ENCODE measurements around the gene STS.

STS gene

DNA sequence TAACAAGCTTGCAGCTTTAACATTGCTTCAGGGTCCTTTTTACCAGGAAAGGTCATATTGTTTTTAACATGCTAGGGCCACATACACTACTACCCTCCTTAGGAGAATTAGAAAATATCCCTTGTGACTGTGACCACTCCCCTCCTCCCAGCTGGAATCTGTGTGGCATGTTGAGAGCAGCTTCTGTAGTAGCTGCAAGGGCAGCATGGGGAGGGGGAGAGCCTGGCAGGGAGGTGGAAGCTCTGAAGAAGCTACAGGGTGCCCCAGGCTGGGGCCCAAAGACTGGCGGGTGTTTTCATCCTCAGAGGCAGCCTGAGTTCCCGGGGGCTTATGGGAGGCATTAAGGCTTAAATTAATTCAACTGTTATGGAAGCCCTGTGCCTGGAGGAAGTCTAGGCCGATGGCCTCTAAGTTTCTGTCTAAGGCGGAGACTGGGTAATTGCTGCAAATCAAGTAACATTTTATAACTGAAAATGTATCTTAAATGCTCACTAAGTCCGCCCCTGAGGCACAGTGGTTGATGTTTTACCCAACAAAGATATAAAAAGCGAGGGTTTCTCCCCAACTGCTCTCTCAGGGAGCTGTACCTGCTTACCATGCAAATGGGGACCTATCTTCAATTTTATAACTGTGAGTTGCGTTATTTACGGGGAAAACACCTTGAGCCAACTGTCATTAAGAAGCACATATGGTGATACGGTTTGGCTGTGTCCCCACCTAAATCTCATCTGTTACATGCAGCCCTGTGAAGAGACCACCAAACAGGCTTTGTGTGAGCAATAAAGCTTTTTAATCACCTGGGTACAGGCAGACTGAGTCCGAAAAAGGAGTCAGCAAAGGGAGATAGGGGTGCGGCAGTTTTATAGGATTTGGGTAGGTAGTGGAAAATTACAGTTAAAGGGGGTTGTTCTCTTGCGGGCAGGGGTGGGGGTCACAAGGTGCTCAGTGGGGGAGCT is 37.4 kb upstream of the STS start:
- peaks cover 4 to 19% (median 16%) of the 10 kb centered on the region in 4 experiments for H3K4me1 ChIP-seq (ENCODE audit: control extremely low read depth in 1 of 4, control insufficient read depth in 4 of 4, insufficient read depth in 4 of 4, low read length in 3 of 4)
- H3K9me3 ChIP-seq (ENCODE audit: control extremely low read depth in 1 of 5, control insufficient read depth in 4 of 5, insufficient read depth in 2 of 5, low read depth in 1 of 5, low read length in 4 of 5): no peaks in the 10 kb centered on the region
- ChIA-PET POLR2A (no interaction called here), CTCF (interaction anchor here (1.1 kb wide), 1 partner anchor 22 kb away, joined by 3 read pairs; no protein-coding TSS in a partner anchor)
- WGBS (ENCODE audit: insufficient coverage): 95% methylated on average over 7 of the region's 12 CpGs
- H3K27me3 ChIP-seq (replicated peaks in 2 of 5; ENCODE audit: control insufficient read depth in 4 of 5, insufficient read depth in 5 of 5, low read length in 4 of 5): no peaks in the 10 kb centered on the region
- peak overlapping the region in 1 of 2 experiments; percentile 53 for H3K27ac ChIP-seq (ENCODE audit: insufficient read depth in 1 of 2, low read depth in 1 of 2, low read length in 2 of 2, poor library complexity in 1 of 2, severe bottlenecking in 2 of 2)
- H3K36me3 ChIP-seq (ENCODE audit: control insufficient read depth in 4 of 4, insufficient read depth in 4 of 4, low read length in 3 of 4): peaks cover 0 to 2% (median 0%) of the 10 kb centered on the region in 4 experiments
- H3K4me3 ChIP-seq (ENCODE audit: control insufficient read depth in 1 of 7, extremely low read depth in 1 of 7, insufficient read depth in 4 of 7, low read depth in 2 of 7, low read length in 6 of 7): no peak overlapping the region
- peak in 1 of 3 donors; percentile 12 for DNase-seq

DNA sequence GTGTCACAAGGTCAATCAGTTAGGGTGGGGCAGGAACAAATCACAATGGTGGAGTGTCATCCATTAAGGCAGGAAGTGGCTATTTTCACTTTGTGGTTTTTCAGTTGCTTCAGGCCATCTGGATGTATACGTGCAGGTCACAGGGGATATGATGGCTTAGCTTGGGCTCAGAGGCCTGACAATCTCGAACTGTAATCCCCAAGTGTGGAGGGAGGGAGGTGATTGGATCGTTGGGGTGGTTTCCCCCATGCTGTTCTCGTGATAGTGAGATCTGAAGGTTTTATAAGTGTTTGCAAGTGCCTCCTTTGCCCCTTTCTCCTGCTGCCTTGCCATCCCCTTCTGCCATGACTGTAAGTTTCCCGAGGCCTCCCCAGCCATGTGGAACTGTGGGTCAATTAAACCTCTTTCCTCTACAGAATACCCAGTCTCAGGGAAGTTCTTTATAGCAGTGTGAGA is 36.7 kb upstream of the STS start:
- no peak overlapping the region for H3K27ac ChIP-seq (ENCODE audit: insufficient read depth in 1 of 2, low read depth in 1 of 2, low read length in 2 of 2, poor library complexity in 1 of 2, severe bottlenecking in 2 of 2)
- H3K4me1 ChIP-seq (ENCODE audit: control extremely low read depth in 1 of 4, control insufficient read depth in 4 of 4, insufficient read depth in 4 of 4, low read length in 3 of 4): peaks cover 4 to 19% (median 16%) of the 10 kb centered on the region in 4 experiments
- ChIA-PET POLR2A (no interaction called here), CTCF (no interaction called here)
- H3K27me3 ChIP-seq (replicated peaks in 2 of 5; ENCODE audit: control insufficient read depth in 4 of 5, insufficient read depth in 5 of 5, low read length in 4 of 5): no peaks in the 10 kb centered on the region
- no peaks in the 10 kb centered on the region for H3K9me3 ChIP-seq (ENCODE audit: control extremely low read depth in 1 of 5, control insufficient read depth in 4 of 5, insufficient read depth in 2 of 5, low read depth in 1 of 5, low read length in 4 of 5)
- peak in 2 of 3 donors; percentile 33 to 44 for DNase-seq
- peaks cover 0 to 2% (median 0%) of the 10 kb centered on the region in 4 experiments for H3K36me3 ChIP-seq (ENCODE audit: control insufficient read depth in 4 of 4, insufficient read depth in 4 of 4, low read length in 3 of 4)
- no peak overlapping the region for H3K4me3 ChIP-seq (ENCODE audit: control insufficient read depth in 1 of 7, extremely low read depth in 1 of 7, insufficient read depth in 4 of 7, low read depth in 2 of 7, low read length in 6 of 7)
- WGBS (ENCODE audit: insufficient coverage): 13% methylated on average over 1 of the region's 5 CpGs

DNA sequence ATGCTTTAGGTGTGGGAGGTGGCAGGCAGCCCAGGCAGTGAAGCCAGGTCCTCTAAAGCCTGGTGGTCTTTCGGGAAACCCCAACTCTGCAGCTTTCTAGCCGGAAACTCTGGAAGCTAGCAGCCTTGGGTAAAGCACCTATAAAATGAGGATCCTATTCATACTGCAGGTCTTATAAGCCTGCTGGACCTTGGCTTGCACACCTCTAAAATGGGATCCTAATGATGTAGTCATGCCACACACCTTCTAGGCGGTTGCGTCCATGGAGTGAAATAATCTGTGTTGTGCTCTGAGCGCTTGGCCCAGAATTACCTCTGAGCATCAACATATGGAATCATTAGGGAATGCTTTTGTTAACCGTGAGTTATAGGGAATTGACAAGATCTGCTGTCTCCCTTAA is 36.0 kb upstream of the STS start:
- H3K4me3 ChIP-seq (ENCODE audit: control insufficient read depth in 1 of 7, extremely low read depth in 1 of 7, insufficient read depth in 4 of 7, low read depth in 2 of 7, low read length in 6 of 7): no peak overlapping the region
- DNase-seq: no peak
- ChIA-PET POLR2A (no interaction called here), CTCF (no interaction called here)
- H3K9me3 ChIP-seq (ENCODE audit: control extremely low read depth in 1 of 5, control insufficient read depth in 4 of 5, insufficient read depth in 2 of 5, low read depth in 1 of 5, low read length in 4 of 5): no peaks in the 10 kb centered on the region
- WGBS (ENCODE audit: insufficient coverage): 95% methylated on average over 4 of the region's 6 CpGs
- H3K4me1 ChIP-seq (ENCODE audit: control extremely low read depth in 1 of 4, control insufficient read depth in 4 of 4, insufficient read depth in 4 of 4, low read length in 3 of 4): peaks cover 4 to 19% (median 16%) of the 10 kb centered on the region in 4 experiments
- H3K36me3 ChIP-seq (ENCODE audit: control insufficient read depth in 4 of 4, insufficient read depth in 4 of 4, low read length in 3 of 4): peaks cover 0 to 2% (median under 1%) of the 10 kb centered on the region in 4 experiments
- no peaks in the 10 kb centered on the region for H3K27me3 ChIP-seq (replicated peaks in 2 of 5; ENCODE audit: control insufficient read depth in 4 of 5, insufficient read depth in 5 of 5, low read length in 4 of 5)
- no peak overlapping the region for H3K27ac ChIP-seq (ENCODE audit: insufficient read depth in 1 of 2, low read depth in 1 of 2, low read length in 2 of 2, poor library complexity in 1 of 2, severe bottlenecking in 2 of 2)

DNA sequence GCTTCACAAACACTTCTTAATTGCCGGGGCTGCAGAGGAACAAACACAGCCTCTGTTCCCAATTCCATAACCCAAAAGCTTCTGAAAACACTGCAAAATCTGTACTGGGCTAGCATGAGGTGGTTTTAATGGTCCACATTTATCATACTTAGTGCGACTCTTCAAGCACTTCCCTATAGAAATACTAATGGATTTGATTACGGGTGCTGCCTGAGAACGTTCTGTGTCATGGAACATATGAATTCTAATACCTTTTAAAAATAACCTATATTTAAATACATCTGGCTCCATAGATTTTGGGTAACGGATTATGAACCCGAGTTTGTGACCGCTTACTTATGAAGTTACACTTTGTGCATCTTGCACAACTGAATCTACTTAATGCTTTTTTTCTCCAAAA is 35.4 kb upstream of the STS start:
- ChIA-PET CTCF (no interaction called here), POLR2A (no interaction called here)
- no peak overlapping the region for H3K27ac ChIP-seq (ENCODE audit: insufficient read depth in 1 of 2, low read depth in 1 of 2, low read length in 2 of 2, poor library complexity in 1 of 2, severe bottlenecking in 2 of 2)
- no peak overlapping the region for H3K4me3 ChIP-seq (ENCODE audit: control insufficient read depth in 1 of 7, extremely low read depth in 1 of 7, insufficient read depth in 4 of 7, low read depth in 2 of 7, low read length in 6 of 7)
- H3K27me3 ChIP-seq (replicated peaks in 2 of 5; ENCODE audit: control insufficient read depth in 4 of 5, insufficient read depth in 5 of 5, low read length in 4 of 5): no peaks in the 10 kb centered on the region
- H3K36me3 ChIP-seq (ENCODE audit: control insufficient read depth in 4 of 4, insufficient read depth in 4 of 4, low read length in 3 of 4): peaks cover 0 to 2% (median 1%) of the 10 kb centered on the region in 4 experiments
- DNase-seq: no peak
- H3K4me1 ChIP-seq (ENCODE audit: control extremely low read depth in 1 of 4, control insufficient read depth in 4 of 4, insufficient read depth in 4 of 4, low read length in 3 of 4): peaks cover 4 to 19% (median 16%) of the 10 kb centered on the region in 4 experiments
- no peaks in the 10 kb centered on the region for H3K9me3 ChIP-seq (ENCODE audit: control extremely low read depth in 1 of 5, control insufficient read depth in 4 of 5, insufficient read depth in 2 of 5, low read depth in 1 of 5, low read length in 4 of 5)
- no CpG with 5 or more reads among the region's 7 CpGs for WGBS (ENCODE audit: insufficient coverage)

DNA sequence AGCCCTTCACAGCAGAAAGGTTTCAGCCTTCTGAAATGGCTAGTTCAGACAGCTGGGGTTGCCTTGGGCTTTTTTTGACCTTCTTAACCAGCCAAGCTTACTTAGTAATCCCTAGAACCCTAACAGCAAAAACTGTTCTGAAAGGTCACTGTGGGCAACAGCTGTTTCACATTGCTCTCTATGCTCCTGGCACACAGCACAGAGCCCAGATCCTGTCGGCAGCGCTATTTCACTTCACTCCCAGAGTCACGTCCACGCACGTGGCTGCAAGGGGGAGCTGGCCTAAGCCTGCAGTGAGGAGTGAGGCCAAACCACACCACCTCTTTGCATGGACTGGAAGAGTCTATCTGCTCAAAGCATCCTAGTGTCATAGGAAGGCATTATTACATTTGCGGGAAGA is 32.0 kb upstream of the STS start:
- POLR2A ChIA-PET: no interaction called here
- H3K9me3 ChIP-seq (ENCODE audit: control extremely low read depth in 1 of 5, control insufficient read depth in 4 of 5, insufficient read depth in 2 of 5, low read depth in 1 of 5, low read length in 4 of 5): peaks cover 0 to 4% (median 0%) of the 10 kb centered on the region in 5 experiments
- CTCF ChIA-PET: no interaction called here
- H3K4me3 ChIP-seq (ENCODE audit: control insufficient read depth in 1 of 7, extremely low read depth in 1 of 7, insufficient read depth in 4 of 7, low read depth in 2 of 7, low read length in 6 of 7): no peak overlapping the region
- WGBS (ENCODE audit: insufficient coverage): 100% methylated on average over 2 of the region's 6 CpGs
- H3K27ac ChIP-seq (ENCODE audit: insufficient read depth in 1 of 2, low read depth in 1 of 2, low read length in 2 of 2, poor library complexity in 1 of 2, severe bottlenecking in 2 of 2): no peak overlapping the region
- no peak for DNase-seq
- no peaks in the 10 kb centered on the region for H3K27me3 ChIP-seq (replicated peaks in 2 of 5; ENCODE audit: control insufficient read depth in 4 of 5, insufficient read depth in 5 of 5, low read length in 4 of 5)
- peaks cover 0 to 2% (median 0%) of the 10 kb centered on the region in 4 experiments for H3K36me3 ChIP-seq (ENCODE audit: control insufficient read depth in 4 of 4, insufficient read depth in 4 of 4, low read length in 3 of 4)
- H3K4me1 ChIP-seq (ENCODE audit: control extremely low read depth in 1 of 4, control insufficient read depth in 4 of 4, insufficient read depth in 4 of 4, low read length in 3 of 4): peaks cover 0 to 5% (median 2%) of the 10 kb centered on the region in 4 experiments

DNA sequence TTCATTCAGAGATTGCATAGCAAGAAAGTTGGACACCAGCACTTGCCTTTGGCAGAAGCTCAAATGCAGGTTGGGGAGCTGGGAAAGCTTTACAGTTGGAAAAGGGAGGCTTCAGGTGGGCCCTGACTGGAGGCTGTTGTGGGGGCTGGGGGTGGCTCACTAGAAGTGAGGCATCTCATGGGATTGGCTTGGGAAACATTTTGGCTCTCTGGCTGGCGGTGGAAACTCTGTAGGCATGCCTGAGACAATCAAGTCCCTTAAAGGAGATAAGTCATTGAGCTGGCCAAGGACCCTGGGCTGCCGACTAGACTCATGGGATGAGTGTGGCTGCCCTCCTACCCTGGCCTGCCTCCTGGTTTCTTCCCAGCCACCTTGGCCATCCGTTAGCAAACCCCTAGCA is 31.4 kb upstream of the STS start:
- H3K9me3 ChIP-seq (ENCODE audit: control extremely low read depth in 1 of 5, control insufficient read depth in 4 of 5, insufficient read depth in 2 of 5, low read depth in 1 of 5, low read length in 4 of 5): peaks cover 0 to 4% (median 0%) of the 10 kb centered on the region in 5 experiments
- POLR2A ChIA-PET: no interaction called here
- no peak overlapping the region for H3K4me3 ChIP-seq (ENCODE audit: control insufficient read depth in 1 of 7, extremely low read depth in 1 of 7, insufficient read depth in 4 of 7, low read depth in 2 of 7, low read length in 6 of 7)
- no peak for DNase-seq
- H3K36me3 ChIP-seq (ENCODE audit: control insufficient read depth in 4 of 4, insufficient read depth in 4 of 4, low read length in 3 of 4): peaks cover 0 to 2% (median 0%) of the 10 kb centered on the region in 4 experiments
- CTCF ChIA-PET: no interaction called here
- 95% methylated on average over 3 of the region's 3 CpGs for WGBS (ENCODE audit: insufficient coverage)
- no peak overlapping the region for H3K27ac ChIP-seq (ENCODE audit: insufficient read depth in 1 of 2, low read depth in 1 of 2, low read length in 2 of 2, poor library complexity in 1 of 2, severe bottlenecking in 2 of 2)
- H3K4me1 ChIP-seq (ENCODE audit: control extremely low read depth in 1 of 4, control insufficient read depth in 4 of 4, insufficient read depth in 4 of 4, low read length in 3 of 4): peaks cover 0 to 2% (median under 1%) of the 10 kb centered on the region in 4 experiments
- H3K27me3 ChIP-seq (replicated peaks in 2 of 5; ENCODE audit: control insufficient read depth in 4 of 5, insufficient read depth in 5 of 5, low read length in 4 of 5): no peaks in the 10 kb centered on the region

DNA sequence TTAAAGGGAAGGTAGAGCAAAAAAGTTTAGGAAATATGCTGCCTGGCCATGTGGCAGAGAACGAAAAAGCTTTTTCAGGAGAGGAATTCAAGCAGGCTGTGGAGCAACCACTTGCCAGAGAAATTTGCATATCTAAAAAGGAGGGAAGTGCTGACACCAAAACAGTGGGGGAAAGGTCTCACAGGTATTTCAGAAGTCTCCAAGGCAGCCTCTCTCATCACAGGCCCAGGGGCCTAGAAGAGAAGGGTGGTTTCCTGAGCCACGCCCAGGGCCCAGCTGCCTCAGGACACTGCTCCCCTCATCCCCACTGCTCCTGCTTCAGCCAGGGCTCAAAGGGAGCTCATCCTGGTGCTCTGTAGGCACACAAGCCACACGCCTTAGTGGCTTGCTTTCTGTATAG is 29.9 kb upstream of the STS start:
- Histone ChIP-seq H3K27me3 (replicated peaks in 2 of 5; ENCODE audit: control insufficient read depth in 4 of 5, insufficient read depth in 5 of 5, low read length in 4 of 5) (no peaks in the 10 kb centered on the region), H3K36me3 (ENCODE audit: control insufficient read depth in 4 of 4, insufficient read depth in 4 of 4, low read length in 3 of 4) (peaks cover 0 to 2% (median 0%) of the 10 kb centered on the region in 4 experiments), H3K27ac (ENCODE audit: insufficient read depth in 1 of 2, low read depth in 1 of 2, low read length in 2 of 2, poor library complexity in 1 of 2, severe bottlenecking in 2 of 2) (no peak overlapping the region), H3K9me3 (ENCODE audit: control extremely low read depth in 1 of 5, control insufficient read depth in 4 of 5, insufficient read depth in 2 of 5, low read depth in 1 of 5, low read length in 4 of 5) (peaks cover 0 to 4% (median 0%) of the 10 kb centered on the region in 5 experiments), H3K4me3 (ENCODE audit: control insufficient read depth in 1 of 7, extremely low read depth in 1 of 7, insufficient read depth in 4 of 7, low read depth in 2 of 7, low read length in 6 of 7) (no peak overlapping the region), H3K4me1 (ENCODE audit: control extremely low read depth in 1 of 4, control insufficient read depth in 4 of 4, insufficient read depth in 4 of 4, low read length in 3 of 4) (no peaks in the 10 kb centered on the region)
- CTCF ChIA-PET: no interaction called here
- WGBS (ENCODE audit: insufficient coverage): 98% methylated on average over 3 of the region's 3 CpGs
- no peak for DNase-seq
- POLR2A ChIA-PET: no interaction called here
